ENCODE results near the gene UGT1A6. TPM values are rescaled to one million over a fixed set of nuclear protein-coding genes. Genes with fewer than 3 reads are reported as not detected.

The UGT1A6 gene
- polyA plus RNA-seq, 2 donors = 4.8 to 22.4 TPM

GRCh38 chr2:233791883-233792329, 99.2 kb downstream of the UGT1A6 start:
- no peaks in the 10 kb centered on the region for H3K4me1 ChIP-seq (ENCODE audit: control insufficient read depth in 2 of 2, insufficient read depth in 2 of 2, low read length in 1 of 2)
- H3K9me3 ChIP-seq (ENCODE audit: control insufficient read depth in 2 of 2, insufficient read depth in 1 of 2, low read depth in 1 of 2, low read length in 1 of 2) = peaks cover 0 to 2% of the 10 kb centered on the region in 2 donors
- H3K27ac ChIP-seq (ENCODE audit: low read depth in 2 of 2, low read length in 1 of 2) = no peak overlapping the region
- WGBS, 2 donors = 83 to 85% methylated on average over 8 to 9 of the region's 9 CpGs
- no peaks in the 10 kb centered on the region for H3K36me3 ChIP-seq (ENCODE audit: control insufficient read depth in 2 of 2, insufficient read depth in 2 of 2, low read length in 1 of 2)
- H3K27me3 ChIP-seq (ENCODE audit: control insufficient read depth in 1 of 2, insufficient read depth in 2 of 2, low read length in 2 of 2) = no peaks in the 10 kb centered on the region
- no peak overlapping the region for H3K4me3 ChIP-seq (ENCODE audit: low read depth in 1 of 2, low read length in 2 of 2)

GRCh38 chr2:233792720-233793119, 100.0 kb downstream of the UGT1A6 start:
- Histone ChIP-seq H3K36me3 (ENCODE audit: control insufficient read depth in 2 of 2, insufficient read depth in 2 of 2, low read length in 1 of 2) (no peaks in the 10 kb centered on the region), H3K9me3 (ENCODE audit: control insufficient read depth in 2 of 2, insufficient read depth in 1 of 2, low read depth in 1 of 2, low read length in 1 of 2) (peaks cover 0 to 2% of the 10 kb centered on the region in 2 donors), H3K4me1 (ENCODE audit: control insufficient read depth in 2 of 2, insufficient read depth in 2 of 2, low read length in 1 of 2) (no peaks in the 10 kb centered on the region), H3K27me3 (ENCODE audit: control insufficient read depth in 1 of 2, insufficient read depth in 2 of 2, low read length in 2 of 2) (no peaks in the 10 kb centered on the region), H3K4me3 (ENCODE audit: low read depth in 1 of 2, low read length in 2 of 2) (no peak overlapping the region), H3K27ac (ENCODE audit: low read depth in 2 of 2, low read length in 1 of 2) (no peak overlapping the region)
- 85 to 93% methylated on average over 7 of the region's 7 CpGs for WGBS, 2 donors

GRCh38 chr2:233793465-233794127, 100.9 kb downstream of the UGT1A6 start:
- Histone ChIP-seq H3K9me3 (ENCODE audit: control insufficient read depth in 2 of 2, insufficient read depth in 1 of 2, low read depth in 1 of 2, low read length in 1 of 2) (peaks cover 0 to 2% of the 10 kb centered on the region in 2 donors), H3K36me3 (ENCODE audit: control insufficient read depth in 2 of 2, insufficient read depth in 2 of 2, low read length in 1 of 2) (no peaks in the 10 kb centered on the region), H3K27me3 (ENCODE audit: control insufficient read depth in 1 of 2, insufficient read depth in 2 of 2, low read length in 2 of 2) (no peaks in the 10 kb centered on the region), H3K27ac (ENCODE audit: low read depth in 2 of 2, low read length in 1 of 2) (no peak overlapping the region), H3K4me3 (ENCODE audit: low read depth in 1 of 2, low read length in 2 of 2) (no peak overlapping the region), H3K4me1 (ENCODE audit: control insufficient read depth in 2 of 2, insufficient read depth in 2 of 2, low read length in 1 of 2) (no peaks in the 10 kb centered on the region)
- WGBS, 2 donors = 67 to 76% methylated on average over 18 of the region's 18 CpGs

GRCh38 chr2:233794128-233794658, 101.5 kb downstream of the UGT1A6 start:
- Histone ChIP-seq H3K4me3 (ENCODE audit: low read depth in 1 of 2, low read length in 2 of 2) (no peak overlapping the region), H3K4me1 (ENCODE audit: control insufficient read depth in 2 of 2, insufficient read depth in 2 of 2, low read length in 1 of 2) (no peaks in the 10 kb centered on the region), H3K9me3 (ENCODE audit: control insufficient read depth in 2 of 2, insufficient read depth in 1 of 2, low read depth in 1 of 2, low read length in 1 of 2) (peaks cover 0 to 2% of the 10 kb centered on the region in 2 donors), H3K27ac (ENCODE audit: low read depth in 2 of 2, low read length in 1 of 2) (no peak overlapping the region), H3K36me3 (ENCODE audit: control insufficient read depth in 2 of 2, insufficient read depth in 2 of 2, low read length in 1 of 2) (no peaks in the 10 kb centered on the region), H3K27me3 (ENCODE audit: control insufficient read depth in 1 of 2, insufficient read depth in 2 of 2, low read length in 2 of 2) (no peaks in the 10 kb centered on the region)
- WGBS, 2 donors = 78 to 83% methylated on average over 17 of the region's 17 CpGs

- 88 to 93% methylated on average over 13 of the region's 13 CpGs for WGBS, 2 donors
- Histone ChIP-seq H3K4me1 (ENCODE audit: control insufficient read depth in 2 of 2, insufficient read depth in 2 of 2, low read length in 1 of 2) (no peaks in the 10 kb centered on the region), H3K9me3 (ENCODE audit: control insufficient read depth in 2 of 2, insufficient read depth in 1 of 2, low read depth in 1 of 2, low read length in 1 of 2) (peaks cover 0 to 2% of the 10 kb centered on the region in 2 donors), H3K4me3 (ENCODE audit: low read depth in 1 of 2, low read length in 2 of 2) (no peak overlapping the region), H3K36me3 (ENCODE audit: control insufficient read depth in 2 of 2, insufficient read depth in 2 of 2, low read length in 1 of 2) (no peaks in the 10 kb centered on the region), H3K27me3 (ENCODE audit: control insufficient read depth in 1 of 2, insufficient read depth in 2 of 2, low read length in 2 of 2) (no peaks in the 10 kb centered on the region), H3K27ac (ENCODE audit: low read depth in 2 of 2, low read length in 1 of 2) (no peak overlapping the region)
Measured at GRCh38 chr2:233795735-233796171, 103.1 kb downstream of the UGT1A6 start.

- Histone ChIP-seq H3K4me3 (ENCODE audit: low read depth in 1 of 2, low read length in 2 of 2) (no peak overlapping the region), H3K27ac (ENCODE audit: low read depth in 2 of 2, low read length in 1 of 2) (no peak overlapping the region), H3K4me1 (ENCODE audit: control insufficient read depth in 2 of 2, insufficient read depth in 2 of 2, low read length in 1 of 2) (no peaks in the 10 kb centered on the region), H3K36me3 (ENCODE audit: control insufficient read depth in 2 of 2, insufficient read depth in 2 of 2, low read length in 1 of 2) (no peaks in the 10 kb centered on the region), H3K27me3 (ENCODE audit: control insufficient read depth in 1 of 2, insufficient read depth in 2 of 2, low read length in 2 of 2) (no peaks in the 10 kb centered on the region), H3K9me3 (ENCODE audit: control insufficient read depth in 2 of 2, insufficient read depth in 1 of 2, low read depth in 1 of 2, low read length in 1 of 2) (peaks cover 0 to 2% of the 10 kb centered on the region in 2 donors)
- 68 to 73% methylated on average over 9 of the region's 9 CpGs for WGBS, 2 donors
Measured at GRCh38 chr2:233796254-233796653, 103.6 kb downstream of the UGT1A6 start.

GRCh38 chr2:233798335-233799086, 105.8 kb downstream of the UGT1A6 start:
- 82% methylated on average over 14 of the region's 14 CpGs for WGBS, 2 donors
- no peak overlapping the region for H3K4me3 ChIP-seq (ENCODE audit: low read depth in 1 of 2, low read length in 2 of 2)
- peaks cover 0 to 2% of the 10 kb centered on the region in 2 donors for H3K9me3 ChIP-seq (ENCODE audit: control insufficient read depth in 2 of 2, insufficient read depth in 1 of 2, low read depth in 1 of 2, low read length in 1 of 2)

GRCh38 chr2:233799087-233799665, 106.5 kb downstream of the UGT1A6 start:
- Histone ChIP-seq H3K27me3 (ENCODE audit: control insufficient read depth in 1 of 2, insufficient read depth in 2 of 2, low read length in 2 of 2) (no peaks in the 10 kb centered on the region), H3K4me3 (ENCODE audit: low read depth in 1 of 2, low read length in 2 of 2) (no peak overlapping the region), H3K27ac (ENCODE audit: low read depth in 2 of 2, low read length in 1 of 2) (no peak overlapping the region), H3K36me3 (ENCODE audit: control insufficient read depth in 2 of 2, insufficient read depth in 2 of 2, low read length in 1 of 2) (no peaks in the 10 kb centered on the region), H3K4me1 (ENCODE audit: control insufficient read depth in 2 of 2, insufficient read depth in 2 of 2, low read length in 1 of 2) (no peaks in the 10 kb centered on the region), H3K9me3 (ENCODE audit: control insufficient read depth in 2 of 2, insufficient read depth in 1 of 2, low read depth in 1 of 2, low read length in 1 of 2) (peaks cover 0 to 2% of the 10 kb centered on the region in 2 donors)
- 68 to 69% methylated on average over 7 of the region's 7 CpGs for WGBS, 2 donors

More at GRCh38 chr2:233798335-233799086, 105.8 kb downstream of the UGT1A6 start:
- no peaks in the 10 kb centered on the region for H3K36me3 ChIP-seq (ENCODE audit: control insufficient read depth in 2 of 2, insufficient read depth in 2 of 2, low read length in 1 of 2)
- H3K27ac ChIP-seq (ENCODE audit: low read depth in 2 of 2, low read length in 1 of 2) = no peak overlapping the region
- H3K27me3 ChIP-seq (ENCODE audit: control insufficient read depth in 1 of 2, insufficient read depth in 2 of 2, low read length in 2 of 2) = no peaks in the 10 kb centered on the region
- H3K4me1 ChIP-seq (ENCODE audit: control insufficient read depth in 2 of 2, insufficient read depth in 2 of 2, low read length in 1 of 2) = no peaks in the 10 kb centered on the region

- Histone ChIP-seq H3K9me3 (ENCODE audit: control insufficient read depth in 2 of 2, insufficient read depth in 1 of 2, low read depth in 1 of 2, low read length in 1 of 2) (peaks cover 0 to 2% of the 10 kb centered on the region in 2 donors), H3K4me3 (ENCODE audit: low read depth in 1 of 2, low read length in 2 of 2) (no peak overlapping the region), H3K27me3 (ENCODE audit: control insufficient read depth in 1 of 2, insufficient read depth in 2 of 2, low read length in 2 of 2) (no peaks in the 10 kb centered on the region), H3K27ac (ENCODE audit: low read depth in 2 of 2, low read length in 1 of 2) (no peak overlapping the region), H3K36me3 (ENCODE audit: control insufficient read depth in 2 of 2, insufficient read depth in 2 of 2, low read length in 1 of 2) (no peaks in the 10 kb centered on the region), H3K4me1 (ENCODE audit: control insufficient read depth in 2 of 2, insufficient read depth in 2 of 2, low read length in 1 of 2) (no peaks in the 10 kb centered on the region)
- 54 to 77% methylated on average over 5 of the region's 5 CpGs for WGBS, 2 donors
Measured at GRCh38 chr2:233799716-233800115, 107.0 kb downstream of the UGT1A6 start.
